ENCODE results near the gene HOXA7.

Gene HOXA7

DNA sequence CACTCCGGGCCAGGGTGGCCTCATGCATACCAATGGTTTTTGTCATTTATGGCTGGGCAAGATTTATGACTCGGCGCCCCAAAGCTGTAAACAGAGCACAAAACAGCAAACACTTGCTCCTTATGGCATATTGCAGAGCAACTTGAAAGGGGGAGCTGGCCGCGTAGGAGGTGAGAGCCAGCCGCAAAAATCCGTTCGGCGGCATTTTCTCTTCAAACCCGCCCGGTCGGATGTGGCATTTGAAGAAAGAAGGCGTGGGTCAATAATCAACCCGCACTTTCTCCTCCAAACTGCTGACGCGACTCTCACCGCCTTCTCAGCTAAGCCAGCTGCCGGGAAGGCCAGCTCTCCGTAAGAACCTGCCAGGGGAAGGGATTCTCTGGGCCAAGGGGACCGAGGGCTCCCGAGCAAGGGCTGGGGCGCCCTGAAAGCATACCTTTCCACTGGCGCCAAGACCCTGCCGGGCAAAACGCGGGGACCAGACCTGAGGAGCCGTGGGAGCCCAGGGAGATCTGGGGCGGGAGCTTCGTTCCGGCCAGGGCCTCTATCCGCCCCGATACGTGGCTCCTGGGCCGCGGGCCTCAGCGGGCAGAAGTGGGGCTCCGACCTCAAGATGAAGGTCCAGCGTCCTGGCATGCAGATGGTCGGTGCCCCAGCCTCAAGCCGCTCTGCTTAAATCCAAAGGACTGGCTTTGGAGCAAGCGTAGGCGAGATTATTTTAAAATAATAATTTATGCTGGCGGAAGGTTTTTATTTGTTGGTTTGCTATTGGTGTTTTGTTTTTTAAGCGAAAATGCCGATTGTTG, 41.1 kb downstream of the HOXA7 start (continued):
- TF ChIP-seq PRDM1 (tag by site-specific recombination; IDR thresholded peaks at IDR 0.05) (peak; percentile 85), PRDM6 (tag by site-specific recombination; IDR thresholded peaks at IDR 0.05) (peak; percentile 97), ZNF248 (tag by site-specific recombination; IDR thresholded peaks at IDR 0.05) (no peak), YY1 (tag by site-specific recombination; IDR thresholded peaks at IDR 0.05) (no peak), PBX3 (CRISPR knock-in tag; IDR thresholded peaks at IDR 0.05) (no peak), ZNF629 (tag by site-specific recombination; IDR thresholded peaks at IDR 0.05) (peak; percentile 75), EGR2 (tag by site-specific recombination; IDR thresholded peaks at IDR 0.05; ENCODE audit: low read depth) (peak; percentile 92), ZNF354C (tag by site-specific recombination; IDR thresholded peaks at IDR 0.05; ENCODE audit: borderline replicate concordance, low read depth) (no peak), ZFP3 (tag by site-specific recombination; IDR thresholded peaks at IDR 0.05; ENCODE audit: low read depth) (no peak), WT1 (tag by site-specific recombination; IDR thresholded peaks at IDR 0.05) (peak; percentile 84), KLF10 (tag by site-specific recombination; IDR thresholded peaks at IDR 0.05) (peak; percentile 70), ZNF366 (tag by site-specific recombination; conservative IDR thresholded peaks at IDR 0.05) (peak; percentile 89), SP2 (tag by site-specific recombination; IDR thresholded peaks at IDR 0.05) (peak; percentile 57), ZNF626 (tag by site-specific recombination; IDR thresholded peaks at IDR 0.05) (no peak), HOXD13 (CRISPR knock-in tag; IDR thresholded peaks at IDR 0.05; ENCODE audit: borderline replicate concordance) (peak; percentile 96), ZSCAN30 (tag by site-specific recombination; IDR thresholded peaks at IDR 0.05) (peak; percentile 79), BCL11A (tag by site-specific recombination; IDR thresholded peaks at IDR 0.05; ENCODE audit: low read depth) (peak; percentile 34; the same call in 1 of the 2 replicates)
- TF ChIP-seq, protein P1, sequence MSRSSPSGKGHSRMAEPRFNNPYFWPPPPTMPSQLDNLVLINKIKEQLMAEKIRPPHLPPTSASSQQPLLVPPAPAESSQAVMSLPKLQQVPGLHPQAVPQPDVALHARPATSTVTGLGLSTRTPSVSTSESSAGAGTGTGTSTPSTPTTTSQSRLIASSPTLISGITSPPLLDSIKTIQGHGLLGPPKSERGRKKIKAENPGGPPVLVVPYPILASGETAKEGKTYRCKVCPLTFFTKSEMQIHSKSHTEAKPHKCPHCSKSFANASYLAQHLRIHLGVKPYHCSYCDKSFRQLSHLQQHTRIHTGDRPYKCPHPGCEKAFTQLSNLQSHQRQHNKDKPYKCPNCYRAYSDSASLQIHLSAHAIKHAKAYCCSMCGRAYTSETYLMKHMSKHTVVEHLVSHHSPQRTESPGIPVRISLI (tag by site-specific recombination; IDR thresholded peaks at IDR 0.05) = no peak
- TF ChIP-seq, protein P2, sequence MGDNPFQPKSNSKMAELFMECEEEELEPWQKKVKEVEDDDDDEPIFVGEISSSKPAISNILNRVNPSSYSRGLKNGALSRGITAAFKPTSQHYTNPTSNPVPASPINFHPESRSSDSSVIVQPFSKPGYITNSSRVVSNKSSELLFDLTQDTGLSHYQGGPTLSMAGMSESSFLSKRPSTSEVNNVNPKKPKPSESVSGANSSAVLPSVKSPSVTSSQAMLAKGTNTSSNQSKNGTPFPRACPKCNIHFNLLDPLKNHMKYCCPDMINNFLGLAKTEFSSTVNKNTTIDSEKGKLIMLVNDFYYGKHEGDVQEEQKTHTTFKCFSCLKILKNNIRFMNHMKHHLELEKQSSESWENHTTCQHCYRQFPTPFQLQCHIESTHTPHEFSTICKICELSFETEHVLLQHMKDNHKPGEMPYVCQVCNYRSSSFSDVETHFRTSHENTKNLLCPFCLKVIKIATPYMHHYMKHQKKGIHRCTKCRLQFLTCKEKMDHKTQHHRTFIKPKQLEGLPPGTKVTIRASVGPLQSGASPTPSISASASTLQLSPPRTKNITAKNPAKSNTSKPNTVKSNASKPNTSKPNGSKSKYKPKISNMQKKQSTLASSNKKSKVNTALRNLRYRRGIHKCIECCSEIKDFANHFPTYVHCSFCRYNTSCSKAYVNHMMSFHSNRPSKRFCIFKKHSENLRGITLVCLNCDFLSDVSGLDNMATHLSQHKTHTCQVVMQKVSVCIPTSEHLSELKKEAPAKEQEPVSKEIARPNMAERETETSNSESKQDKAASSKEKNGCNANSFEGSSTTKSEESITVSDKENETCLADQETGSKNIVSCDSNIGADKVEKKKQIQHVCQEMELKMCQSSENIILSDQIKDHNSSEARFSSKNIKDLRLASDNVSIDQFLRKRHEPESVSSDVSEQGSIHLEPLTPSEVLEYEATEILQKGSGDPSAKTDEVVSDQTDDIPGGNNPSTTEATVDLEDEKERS (tag by site-specific recombination; IDR thresholded peaks at IDR 0.05) = no peak
- TF ChIP-seq, protein P3, sequence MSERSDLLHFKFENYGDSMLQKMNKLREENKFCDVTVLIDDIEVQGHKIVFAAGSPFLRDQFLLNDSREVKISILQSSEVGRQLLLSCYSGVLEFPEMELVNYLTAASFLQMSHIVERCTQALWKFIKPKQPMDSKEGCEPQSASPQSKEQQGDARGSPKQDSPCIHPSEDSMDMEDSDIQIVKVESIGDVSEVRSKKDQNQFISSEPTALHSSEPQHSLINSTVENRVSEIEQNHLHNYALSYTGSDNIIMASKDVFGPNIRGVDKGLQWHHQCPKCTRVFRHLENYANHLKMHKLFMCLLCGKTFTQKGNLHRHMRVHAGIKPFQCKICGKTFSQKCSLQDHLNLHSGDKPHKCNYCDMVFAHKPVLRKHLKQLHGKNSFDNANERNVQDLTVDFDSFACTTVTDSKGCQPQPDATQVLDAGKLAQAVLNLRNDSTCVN (tag by site-specific recombination; optimal IDR thresholded peaks at IDR 0.05) = peak; percentile 13
- TF ChIP-seq, protein P4, sequence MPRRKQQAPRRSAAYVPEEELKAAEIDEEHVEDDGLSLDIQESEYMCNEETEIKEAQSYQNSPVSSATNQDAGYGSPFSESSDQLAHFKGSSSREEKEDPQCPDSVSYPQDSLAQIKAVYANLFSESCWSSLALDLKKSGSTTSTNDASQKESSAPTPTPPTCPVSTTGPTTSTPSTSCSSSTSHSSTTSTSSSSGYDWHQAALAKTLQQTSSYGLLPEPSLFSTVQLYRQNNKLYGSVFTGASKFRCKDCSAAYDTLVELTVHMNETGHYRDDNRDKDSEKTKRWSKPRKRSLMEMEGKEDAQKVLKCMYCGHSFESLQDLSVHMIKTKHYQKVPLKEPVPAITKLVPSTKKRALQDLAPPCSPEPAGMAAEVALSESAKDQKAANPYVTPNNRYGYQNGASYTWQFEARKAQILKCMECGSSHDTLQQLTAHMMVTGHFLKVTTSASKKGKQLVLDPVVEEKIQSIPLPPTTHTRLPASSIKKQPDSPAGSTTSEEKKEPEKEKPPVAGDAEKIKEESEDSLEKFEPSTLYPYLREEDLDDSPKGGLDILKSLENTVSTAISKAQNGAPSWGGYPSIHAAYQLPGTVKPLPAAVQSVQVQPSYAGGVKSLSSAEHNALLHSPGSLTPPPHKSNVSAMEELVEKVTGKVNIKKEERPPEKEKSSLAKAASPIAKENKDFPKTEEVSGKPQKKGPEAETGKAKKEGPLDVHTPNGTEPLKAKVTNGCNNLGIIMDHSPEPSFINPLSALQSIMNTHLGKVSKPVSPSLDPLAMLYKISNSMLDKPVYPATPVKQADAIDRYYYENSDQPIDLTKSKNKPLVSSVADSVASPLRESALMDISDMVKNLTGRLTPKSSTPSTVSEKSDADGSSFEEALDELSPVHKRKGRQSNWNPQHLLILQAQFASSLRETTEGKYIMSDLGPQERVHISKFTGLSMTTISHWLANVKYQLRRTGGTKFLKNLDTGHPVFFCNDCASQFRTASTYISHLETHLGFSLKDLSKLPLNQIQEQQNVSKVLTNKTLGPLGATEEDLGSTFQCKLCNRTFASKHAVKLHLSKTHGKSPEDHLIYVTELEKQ (tag by site-specific recombination; IDR thresholded peaks at IDR 0.05; ENCODE audit: borderline replicate concordance) = peak; percentile 81
- TF ChIP-seq, protein P5, sequence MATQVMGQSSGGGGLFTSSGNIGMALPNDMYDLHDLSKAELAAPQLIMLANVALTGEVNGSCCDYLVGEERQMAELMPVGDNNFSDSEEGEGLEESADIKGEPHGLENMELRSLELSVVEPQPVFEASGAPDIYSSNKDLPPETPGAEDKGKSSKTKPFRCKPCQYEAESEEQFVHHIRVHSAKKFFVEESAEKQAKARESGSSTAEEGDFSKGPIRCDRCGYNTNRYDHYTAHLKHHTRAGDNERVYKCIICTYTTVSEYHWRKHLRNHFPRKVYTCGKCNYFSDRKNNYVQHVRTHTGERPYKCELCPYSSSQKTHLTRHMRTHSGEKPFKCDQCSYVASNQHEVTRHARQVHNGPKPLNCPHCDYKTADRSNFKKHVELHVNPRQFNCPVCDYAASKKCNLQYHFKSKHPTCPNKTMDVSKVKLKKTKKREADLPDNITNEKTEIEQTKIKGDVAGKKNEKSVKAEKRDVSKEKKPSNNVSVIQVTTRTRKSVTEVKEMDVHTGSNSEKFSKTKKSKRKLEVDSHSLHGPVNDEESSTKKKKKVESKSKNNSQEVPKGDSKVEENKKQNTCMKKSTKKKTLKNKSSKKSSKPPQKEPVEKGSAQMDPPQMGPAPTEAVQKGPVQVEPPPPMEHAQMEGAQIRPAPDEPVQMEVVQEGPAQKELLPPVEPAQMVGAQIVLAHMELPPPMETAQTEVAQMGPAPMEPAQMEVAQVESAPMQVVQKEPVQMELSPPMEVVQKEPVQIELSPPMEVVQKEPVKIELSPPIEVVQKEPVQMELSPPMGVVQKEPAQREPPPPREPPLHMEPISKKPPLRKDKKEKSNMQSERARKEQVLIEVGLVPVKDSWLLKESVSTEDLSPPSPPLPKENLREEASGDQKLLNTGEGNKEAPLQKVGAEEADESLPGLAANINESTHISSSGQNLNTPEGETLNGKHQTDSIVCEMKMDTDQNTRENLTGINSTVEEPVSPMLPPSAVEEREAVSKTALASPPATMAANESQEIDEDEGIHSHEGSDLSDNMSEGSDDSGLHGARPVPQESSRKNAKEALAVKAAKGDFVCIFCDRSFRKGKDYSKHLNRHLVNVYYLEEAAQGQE (tag by site-specific recombination; IDR thresholded peaks at IDR 0.05) = peak; percentile 52; the same call in 1 of the 2 replicates
